HepG2 (cell line): ENCODE data around the gene SYCP2L.

ENCODE experiments used
- KDM1A ChIP-seq: IDR thresholded peaks from 2 replicates; pipeline ENCODE4 v1.6.1; 2016; ENCODE audit warnings: missing compliant biosample characterization
- PRPF4 ChIP-seq: fragments of 200-400 bp; formaldehyde crosslinking; IDR thresholded peaks from 2 replicates; pipeline ENCODE4 v1.6.1; 2016; ENCODE audit warnings: low read length, low read depth; ENCODE audit not compliant: poor library complexity, severe bottlenecking
- TCF7 ChIP-seq: sonication (generic); IDR thresholded peaks from 2 replicates; pipeline ENCODE4 v1.6.1; 2016; ENCODE audit warnings: antibody characterized with exemption, low read depth
- YY1 ChIP-seq: IDR thresholded peaks from 2 replicates; pipeline ENCODE4 v1.6.1; 2011; ENCODE audit warnings: low read length, low read depth, moderate library complexity, mild to moderate bottlenecking; ENCODE audit not compliant: insufficient read depth, insufficient replicate concordance
- TF ChIP-seq, protein P1 (sequence below): sonication (generic); formaldehyde crosslinking; IDR thresholded peaks from 2 replicates; pipeline ENCODE4 v1.5.0; 2020; ENCODE audit warnings: mild to moderate bottlenecking, missing genetic modification reagents, moderate library complexity

DNA sequence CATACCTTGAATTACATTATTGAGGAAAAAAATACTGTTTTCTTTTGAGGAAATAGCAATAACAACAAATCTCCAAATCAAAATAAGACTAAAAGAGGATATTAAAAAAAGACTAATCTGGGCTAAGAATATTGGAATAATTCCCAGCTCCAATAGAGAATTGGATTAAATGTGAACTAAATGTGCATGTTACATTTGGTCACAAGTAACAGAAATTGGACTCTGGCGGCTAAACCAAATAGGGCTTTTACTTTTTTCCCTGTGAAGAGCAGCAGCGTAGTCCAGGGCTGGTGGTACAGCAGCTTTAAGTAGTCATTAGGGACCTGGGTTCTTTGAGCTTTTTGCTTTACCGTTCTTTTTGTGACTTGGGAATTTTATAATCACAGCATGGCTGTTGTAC, 85.3 kb downstream of the SYCP2L start:
- TF ChIP-seq YY1 (no peak), TCF7 (no peak), KDM1A (CRISPR knock-in tag) (no peak), PRPF4 (no peak)
- TF ChIP-seq, protein P1, sequence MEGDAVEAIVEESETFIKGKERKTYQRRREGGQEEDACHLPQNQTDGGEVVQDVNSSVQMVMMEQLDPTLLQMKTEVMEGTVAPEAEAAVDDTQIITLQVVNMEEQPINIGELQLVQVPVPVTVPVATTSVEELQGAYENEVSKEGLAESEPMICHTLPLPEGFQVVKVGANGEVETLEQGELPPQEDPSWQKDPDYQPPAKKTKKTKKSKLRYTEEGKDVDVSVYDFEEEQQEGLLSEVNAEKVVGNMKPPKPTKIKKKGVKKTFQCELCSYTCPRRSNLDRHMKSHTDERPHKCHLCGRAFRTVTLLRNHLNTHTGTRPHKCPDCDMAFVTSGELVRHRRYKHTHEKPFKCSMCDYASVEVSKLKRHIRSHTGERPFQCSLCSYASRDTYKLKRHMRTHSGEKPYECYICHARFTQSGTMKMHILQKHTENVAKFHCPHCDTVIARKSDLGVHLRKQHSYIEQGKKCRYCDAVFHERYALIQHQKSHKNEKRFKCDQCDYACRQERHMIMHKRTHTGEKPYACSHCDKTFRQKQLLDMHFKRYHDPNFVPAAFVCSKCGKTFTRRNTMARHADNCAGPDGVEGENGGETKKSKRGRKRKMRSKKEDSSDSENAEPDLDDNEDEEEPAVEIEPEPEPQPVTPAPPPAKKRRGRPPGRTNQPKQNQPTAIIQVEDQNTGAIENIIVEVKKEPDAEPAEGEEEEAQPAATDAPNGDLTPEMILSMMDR = no peak
